Activated T-helper 1 cell treated with anti-CD3 and anti-CD28 coated beads, Interleukin-12 subunit alpha, Interleukin-12 subunit beta, Interleukin-2, Interleukin-4 antibody, amounts not matched to agents 30 ng/mL and 10 ng/mL and 1 ng/mL, durations not matched to agents 14 hours and 24 hours and 36 hours (primary cell): ENCODE results near the gene DYNC2LI1. TPM values are rescaled to one million over a fixed set of nuclear protein-coding genes. Genes with fewer than 3 reads are reported as not detected.

ENCODE experiments used
- DNase-seq: peaks from one replicate; pipeline ENCODE4 v3.0.0; 2021; ENCODE audit warnings: low spot score
- H3K27ac Mint-ChIP-seq: one replicate; pipeline ENCODE4 v1.8.0; 2021; ENCODE audit warnings: mild to moderate bottlenecking, mixed read lengths
- H3K27me3 Mint-ChIP-seq: one replicate; pipeline ENCODE4 v1.8.0; 2022; ENCODE audit warnings: mild to moderate bottlenecking, moderate library complexity, mixed read lengths; ENCODE audit not compliant: insufficient read depth
- H3K36me3 Mint-ChIP-seq: one replicate; pipeline ENCODE4 v1.8.0; 2021; ENCODE audit warnings: low read depth, mixed read lengths
- H3K4me1 Mint-ChIP-seq: one replicate; pipeline ENCODE4 v1.8.0; 2021; ENCODE audit warnings: low read depth, mixed read lengths
- H3K4me3 Mint-ChIP-seq: one replicate; pipeline ENCODE4 v1.8.0; 2021; ENCODE audit warnings: mild to moderate bottlenecking, moderate library complexity, mixed read lengths
- H3K9me3 Mint-ChIP-seq: one replicate; pipeline ENCODE4 v1.8.0; 2021; ENCODE audit warnings: mixed read lengths
- intact Hi-C: fragments of 100-400 bp; cut with micrococcal nuclease; formaldehyde crosslinking; loops from one replicate; pipeline ENCODE4 v1.15.1; 2024
- total RNA-seq: library from RNA; stranded (reverse); gene quantifications from 2 replicates; pipeline ENCODE4 v1.2.3, GENCODE V29; 2022

Gene DYNC2LI1
- total RNA-seq, 1 donor from 2014 or later = 6.2 TPM

DNA sequence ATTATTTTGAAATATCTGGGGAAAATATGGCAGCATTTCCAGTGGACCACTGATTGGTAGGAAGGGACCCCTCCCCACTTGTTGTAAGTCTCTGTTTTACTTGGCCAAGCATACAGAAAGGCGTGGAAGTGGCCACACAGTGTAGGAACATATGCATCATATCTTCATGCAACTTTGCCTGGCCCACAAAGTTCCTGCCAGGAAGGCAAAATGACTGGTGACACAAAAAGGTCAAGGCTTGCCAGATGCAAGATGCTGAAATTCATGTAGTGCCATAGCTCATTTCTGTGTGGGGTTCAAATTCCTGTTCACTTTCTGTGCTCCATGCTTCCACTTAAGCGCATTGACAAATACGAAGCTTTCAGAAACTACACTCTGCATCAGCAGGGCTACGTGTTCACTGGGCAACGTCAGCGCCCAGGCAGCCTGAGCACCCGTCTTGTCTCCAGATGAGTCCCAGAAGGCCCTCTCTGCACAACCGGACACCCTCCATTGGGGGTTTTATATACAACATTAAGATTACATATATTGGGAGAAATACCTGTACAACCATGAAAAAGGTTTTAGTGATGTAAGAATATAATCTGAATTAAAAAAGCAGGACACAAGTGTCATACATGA is 3.6 kb downstream of the DYNC2LI1 start:
- DNase-seq = no peak
- Mint-ChIP-seq H3K27ac (no peak overlapping the region), H3K9me3 (no peaks in the 10 kb centered on the region), H3K4me3 (no peak overlapping the region), H3K4me1 (peaks cover 19% of the 10 kb centered on the region), H3K27me3 (peaks cover 2% of the 10 kb centered on the region), H3K36me3 (no peaks in the 10 kb centered on the region)
- intact Hi-C loops = loop anchor here (10.0 kb wide), 4 partner anchors 353 to 1413 kb away; partner anchors contain the start of genes CAMKMT, COX7A2L and PREPL

DNA sequence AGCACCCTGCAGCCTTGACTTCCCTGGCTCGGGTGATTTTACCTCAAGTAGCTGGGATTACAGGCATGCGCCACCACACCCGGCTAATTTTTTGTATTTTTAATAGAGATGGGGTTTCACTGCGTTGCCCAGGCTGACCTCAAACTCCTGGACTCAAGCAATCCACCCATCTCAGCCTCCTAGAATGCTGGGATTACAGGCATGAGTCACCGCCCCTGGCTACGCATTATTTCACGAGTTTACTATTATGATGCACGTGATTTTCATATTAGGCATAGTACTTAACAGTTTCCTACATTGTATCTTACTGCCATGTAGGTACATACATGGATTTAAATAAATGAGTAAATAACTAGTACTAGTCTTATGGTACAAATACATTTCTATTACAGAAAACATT is 4.4 kb downstream of the DYNC2LI1 start:
- intact Hi-C loops = loop anchor here (10.0 kb wide), 4 partner anchors 353 to 1413 kb away; partner anchors contain the start of genes CAMKMT, COX7A2L and PREPL
- Mint-ChIP-seq H3K4me3 (no peak overlapping the region), H3K27me3 (peaks cover 2% of the 10 kb centered on the region)

DNA sequence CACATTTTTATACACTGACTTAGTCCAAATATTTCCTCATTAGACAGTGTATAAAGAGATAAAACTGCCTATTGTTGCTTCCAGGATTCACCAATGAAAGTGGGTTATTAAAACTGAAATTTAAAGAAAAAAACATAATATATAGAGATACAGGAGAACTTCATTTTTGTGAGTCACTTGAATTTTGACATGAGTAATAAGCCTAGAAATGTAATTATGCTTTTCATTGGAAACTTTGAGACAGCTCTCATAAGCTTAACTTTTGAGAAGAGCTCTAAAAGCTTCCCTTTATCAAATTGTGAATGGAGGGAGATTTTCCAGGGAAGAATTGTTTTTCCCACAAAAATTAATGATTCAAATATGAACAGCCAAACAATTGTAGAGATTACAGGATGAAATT is 14.1 kb downstream of the DYNC2LI1 start:
- no peak overlapping the region for H3K27ac Mint-ChIP-seq
- no peaks in the 10 kb centered on the region for H3K9me3 Mint-ChIP-seq
- H3K4me1 Mint-ChIP-seq = no peaks in the 10 kb centered on the region
- no peaks in the 10 kb centered on the region for H3K27me3 Mint-ChIP-seq
- intact Hi-C loops = no loop called here
- no peak for DNase-seq
- no peak overlapping the region for H3K4me3 Mint-ChIP-seq
- no peaks in the 10 kb centered on the region for H3K36me3 Mint-ChIP-seq

More for the DNA sequence above, 4.4 kb downstream of the DYNC2LI1 start:
- no peak for DNase-seq
- no peaks in the 10 kb centered on the region for H3K36me3 Mint-ChIP-seq
- no peaks in the 10 kb centered on the region for H3K9me3 Mint-ChIP-seq
- H3K4me1 Mint-ChIP-seq = peaks cover 15% of the 10 kb centered on the region
- H3K27ac Mint-ChIP-seq = no peak overlapping the region

DNA sequence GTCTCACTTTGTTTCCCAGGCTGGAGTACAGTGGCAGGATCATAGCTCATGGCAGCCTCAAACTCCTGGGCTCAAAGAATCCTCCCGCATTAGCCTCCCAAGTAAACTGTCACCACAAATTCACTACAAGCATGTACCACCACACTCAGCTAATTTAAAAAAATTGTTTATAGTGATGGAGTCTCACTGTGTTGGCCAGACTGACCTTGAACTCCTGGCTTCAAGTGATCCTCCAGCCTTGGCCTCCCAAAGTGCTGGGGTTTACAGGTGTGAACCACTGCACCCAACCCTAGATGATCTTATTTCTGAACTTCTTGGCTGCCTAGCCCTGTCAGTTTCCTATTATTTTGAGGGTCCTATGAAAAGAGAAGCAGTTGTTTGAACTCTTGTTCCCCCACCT is 14.8 kb downstream of the DYNC2LI1 start:
- H3K27me3 Mint-ChIP-seq = no peaks in the 10 kb centered on the region
- no peaks in the 10 kb centered on the region for H3K4me1 Mint-ChIP-seq
- no peaks in the 10 kb centered on the region for H3K36me3 Mint-ChIP-seq
- H3K4me3 Mint-ChIP-seq = no peak overlapping the region
- H3K27ac Mint-ChIP-seq = no peak overlapping the region
- intact Hi-C loops = no loop called here
- H3K9me3 Mint-ChIP-seq = no peaks in the 10 kb centered on the region
- DNase-seq = no peak

DNA sequence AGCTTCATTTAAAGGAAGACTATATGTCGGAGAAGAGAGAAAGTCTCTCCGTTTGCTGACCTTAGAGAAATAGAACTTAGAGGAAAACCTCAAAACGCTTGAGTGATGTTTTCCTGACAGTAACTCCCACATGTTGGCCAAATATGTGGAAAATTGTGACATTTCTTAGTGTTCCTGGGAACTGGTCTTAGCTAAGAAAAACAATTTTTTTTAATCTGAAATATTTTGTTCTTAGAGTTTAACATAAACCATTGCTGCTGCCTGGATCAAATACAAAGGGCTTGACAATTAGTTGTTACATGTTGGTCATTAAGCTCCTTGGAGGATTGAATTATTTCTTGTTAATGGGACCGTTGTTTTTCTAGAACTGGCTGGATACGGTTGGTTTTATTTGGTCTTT is 16.3 kb downstream of the DYNC2LI1 start:
- Mint-ChIP-seq H3K27me3 (no peaks in the 10 kb centered on the region), H3K36me3 (no peaks in the 10 kb centered on the region), H3K4me3 (no peak overlapping the region), H3K4me1 (no peaks in the 10 kb centered on the region), H3K27ac (no peak overlapping the region), H3K9me3 (no peaks in the 10 kb centered on the region)
- DNase-seq = no peak
- intact Hi-C loops = no loop called here

DNA sequence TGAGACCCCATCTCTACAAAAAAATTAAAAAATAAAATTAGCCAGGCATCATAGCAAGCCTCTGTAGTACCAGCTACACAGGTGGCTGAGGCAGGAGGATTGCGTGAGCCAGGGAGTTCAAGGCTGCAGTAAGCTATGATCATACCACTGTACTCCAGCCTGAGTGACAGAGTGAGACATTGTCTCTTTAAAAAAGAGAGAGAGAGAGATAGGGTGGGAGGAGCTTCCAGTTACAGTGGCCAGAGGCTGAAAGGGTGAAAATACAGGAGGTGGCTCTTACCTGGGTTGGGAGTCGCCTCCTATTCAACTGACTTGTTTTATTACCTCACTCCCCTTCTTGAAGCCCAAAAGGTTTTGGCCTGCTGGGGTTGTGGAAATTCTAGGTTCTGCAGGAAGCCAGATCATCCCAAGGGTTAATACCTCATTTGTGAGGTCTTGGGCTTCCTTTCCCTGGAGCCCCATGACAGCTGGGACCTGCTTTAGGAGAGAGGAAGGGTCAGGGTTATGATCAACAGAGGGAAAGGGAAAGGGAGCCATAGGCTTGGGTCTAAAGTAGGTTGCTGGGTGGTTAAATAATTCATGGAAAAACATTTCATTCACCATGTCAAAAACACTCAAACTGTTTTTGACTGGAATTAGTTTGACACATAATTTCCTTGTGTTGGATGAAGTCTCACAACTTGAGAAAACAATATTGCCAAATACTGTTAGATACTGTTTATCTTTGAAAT is 17.4 kb downstream of the DYNC2LI1 start:
- Mint-ChIP-seq H3K4me1 (no peaks in the 10 kb centered on the region), H3K36me3 (no peaks in the 10 kb centered on the region), H3K9me3 (no peaks in the 10 kb centered on the region), H3K27ac (no peak overlapping the region), H3K4me3 (no peak overlapping the region), H3K27me3 (no peaks in the 10 kb centered on the region)
- no peak for DNase-seq
- intact Hi-C loops = no loop called here

DNA sequence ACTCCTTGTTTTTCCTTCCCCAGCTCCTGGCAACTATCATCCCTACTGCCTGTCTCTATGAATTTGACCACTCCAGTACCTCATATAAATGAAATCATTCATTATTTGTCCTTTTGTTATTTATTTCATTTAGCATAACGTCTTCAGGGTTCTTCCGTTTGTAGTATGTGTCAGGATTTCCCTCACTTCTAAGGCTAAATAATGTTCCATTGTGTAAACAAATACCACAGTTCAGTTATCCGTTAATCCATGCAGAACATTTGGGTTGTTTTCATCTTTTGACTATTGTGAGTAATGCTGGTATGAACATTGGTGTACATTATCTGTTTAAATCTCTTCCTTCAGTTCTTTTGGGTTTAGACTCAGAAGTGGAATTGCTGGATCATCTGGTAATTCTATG is 18.8 kb downstream of the DYNC2LI1 start:
- Mint-ChIP-seq H3K27ac (no peak overlapping the region), H3K9me3 (no peaks in the 10 kb centered on the region), H3K4me3 (no peak overlapping the region), H3K4me1 (no peaks in the 10 kb centered on the region), H3K36me3 (no peaks in the 10 kb centered on the region), H3K27me3 (no peaks in the 10 kb centered on the region)
- DNase-seq = no peak
- intact Hi-C loops = no loop called here

DNA sequence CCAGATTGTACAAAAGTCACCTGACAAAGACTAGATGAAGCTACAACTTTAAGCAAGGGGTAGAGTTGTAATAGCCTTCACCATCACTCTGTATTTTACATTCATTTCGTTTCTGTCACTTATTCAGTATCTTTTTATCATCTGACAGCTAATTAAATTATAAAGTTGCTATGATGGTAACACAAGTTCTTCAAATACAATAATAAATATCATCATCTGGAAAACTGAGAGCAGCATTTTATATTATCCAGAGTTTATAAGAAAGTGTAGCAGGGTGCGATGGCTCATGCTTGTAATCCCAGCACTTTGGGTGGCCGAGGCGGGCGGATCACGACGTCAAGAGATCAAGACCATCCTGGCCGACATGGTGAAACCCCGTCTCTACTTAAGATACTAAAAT is 21.1 kb downstream of the DYNC2LI1 start:
- no peaks in the 10 kb centered on the region for H3K36me3 Mint-ChIP-seq
- H3K9me3 Mint-ChIP-seq = no peaks in the 10 kb centered on the region
- DNase-seq = no peak
- no peak overlapping the region for H3K27ac Mint-ChIP-seq
- H3K4me3 Mint-ChIP-seq = no peak overlapping the region
- peaks cover 2% of the 10 kb centered on the region for H3K27me3 Mint-ChIP-seq
- H3K4me1 Mint-ChIP-seq = no peaks in the 10 kb centered on the region
- intact Hi-C loops = no loop called here

DNA sequence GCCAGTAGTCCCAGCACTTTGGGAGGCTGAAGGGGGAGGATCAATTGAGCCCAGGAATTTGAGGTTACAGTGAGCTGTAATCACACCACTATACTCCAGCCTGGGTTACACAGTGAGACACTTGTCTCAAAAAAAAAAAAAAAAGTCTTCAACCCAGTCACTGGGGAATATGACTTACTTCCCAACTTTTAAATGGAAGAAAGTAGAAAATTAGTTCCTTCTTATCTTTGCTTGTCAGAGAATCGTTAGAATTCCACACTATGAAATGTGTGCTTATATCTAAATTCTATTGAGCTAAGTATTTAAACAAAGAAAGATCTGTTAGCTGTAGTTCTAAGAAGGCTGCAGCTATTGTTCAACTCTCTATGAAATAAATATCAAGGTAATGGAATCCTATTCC is 22.4 kb downstream of the DYNC2LI1 start:
- no peak overlapping the region for H3K27ac Mint-ChIP-seq
- H3K36me3 Mint-ChIP-seq = no peaks in the 10 kb centered on the region
- intact Hi-C loops = no loop called here
- H3K4me1 Mint-ChIP-seq = no peaks in the 10 kb centered on the region
- no peak overlapping the region for H3K4me3 Mint-ChIP-seq
- H3K9me3 Mint-ChIP-seq = no peaks in the 10 kb centered on the region
- peaks cover 2% of the 10 kb centered on the region for H3K27me3 Mint-ChIP-seq
- DNase-seq = no peak

DNA sequence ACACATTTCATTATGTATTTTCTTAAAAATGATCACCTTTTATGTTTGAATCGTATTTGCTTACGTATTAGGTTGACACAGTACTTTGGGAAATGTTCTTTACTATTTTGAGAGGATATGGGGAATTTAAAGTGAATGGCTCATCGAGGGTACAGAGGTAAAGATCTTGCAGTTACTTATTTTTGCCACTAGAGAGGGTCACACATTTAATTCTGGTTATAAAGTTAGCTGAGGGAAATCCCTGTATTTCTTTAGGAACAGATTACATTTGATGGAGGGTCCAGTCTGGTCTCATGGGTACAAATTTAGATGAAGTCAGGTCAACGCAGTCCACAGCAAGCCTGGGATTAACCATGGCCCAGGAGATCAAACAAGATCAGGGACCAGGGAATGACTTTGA is 24.5 kb downstream of the DYNC2LI1 start:
- Mint-ChIP-seq H3K27me3 (peaks cover 4% of the 10 kb centered on the region), H3K4me1 (no peaks in the 10 kb centered on the region), H3K27ac (no peak overlapping the region), H3K4me3 (no peak overlapping the region), H3K36me3 (no peaks in the 10 kb centered on the region), H3K9me3 (no peaks in the 10 kb centered on the region)
- DNase-seq = no peak
- intact Hi-C loops = no loop called here

DNA sequence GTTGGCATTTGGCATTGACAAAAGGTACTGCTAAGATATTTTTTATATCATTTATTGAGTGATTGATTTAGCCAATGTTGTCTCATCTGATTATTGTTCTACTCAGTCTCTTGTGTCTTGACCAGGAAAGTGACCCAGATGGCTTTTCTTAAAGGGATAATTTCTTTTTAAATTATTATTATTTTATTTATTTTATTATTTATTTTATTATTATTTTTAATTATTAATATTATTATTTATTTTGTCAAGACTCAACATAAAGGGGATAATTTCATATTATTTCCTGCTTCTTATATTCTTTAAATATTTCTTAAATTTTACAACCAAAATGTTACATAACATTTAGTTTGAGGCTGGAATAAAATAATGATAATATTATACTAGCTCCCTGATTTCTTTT is 27.1 kb downstream of the DYNC2LI1 start:
- Mint-ChIP-seq H3K4me3 (no peak overlapping the region), H3K36me3 (no peaks in the 10 kb centered on the region), H3K4me1 (no peaks in the 10 kb centered on the region), H3K27ac (no peak overlapping the region), H3K27me3 (peaks cover 7% of the 10 kb centered on the region), H3K9me3 (no peaks in the 10 kb centered on the region)
- DNase-seq = no peak
- intact Hi-C loops = no loop called here

DNA sequence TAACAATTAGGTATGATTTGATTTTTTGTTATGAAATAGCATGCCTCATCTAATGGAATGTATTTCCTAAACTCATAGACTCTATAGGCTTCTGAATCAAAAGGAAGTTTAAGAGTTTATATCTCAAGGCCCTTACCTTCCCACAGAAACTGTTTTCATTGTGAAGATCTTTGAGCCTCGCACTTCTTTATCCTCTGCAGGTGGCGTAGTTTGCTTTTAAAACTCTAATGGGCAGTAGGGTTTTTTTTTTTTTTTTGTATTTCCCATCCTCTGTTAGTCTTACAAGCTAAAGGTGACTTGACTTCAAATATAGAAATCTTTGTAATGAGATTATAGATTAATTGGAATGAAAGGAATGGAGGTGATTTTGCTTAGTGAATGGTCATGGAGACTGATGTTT is 28.3 kb downstream of the DYNC2LI1 start:
- intact Hi-C loops = no loop called here
- Mint-ChIP-seq H3K36me3 (no peaks in the 10 kb centered on the region), H3K4me1 (no peaks in the 10 kb centered on the region), H3K27ac (no peak overlapping the region), H3K27me3 (peaks cover 7% of the 10 kb centered on the region), H3K9me3 (no peaks in the 10 kb centered on the region), H3K4me3 (no peak overlapping the region)
- DNase-seq = no peak

DNA sequence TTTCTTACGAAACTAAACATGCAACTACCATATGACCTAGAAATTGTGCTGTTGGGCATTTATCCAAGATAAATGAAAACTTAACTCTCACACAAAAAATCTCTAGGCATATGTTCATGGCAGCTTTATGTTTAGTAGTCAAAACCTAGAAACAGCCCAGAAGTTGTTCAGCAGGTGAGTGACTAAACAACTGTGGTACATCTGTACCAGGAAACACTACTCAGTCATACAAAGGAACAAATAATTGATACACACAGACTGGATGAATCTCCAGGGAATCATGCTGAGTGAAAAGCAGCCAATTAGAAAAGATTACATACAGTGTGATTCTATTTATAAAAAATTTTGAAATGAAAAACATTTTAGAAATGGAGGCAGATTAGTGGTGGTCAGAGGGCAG is 29.3 kb downstream of the DYNC2LI1 start:
- DNase-seq = no peak
- no peaks in the 10 kb centered on the region for H3K36me3 Mint-ChIP-seq
- no peak overlapping the region for H3K27ac Mint-ChIP-seq
- no peaks in the 10 kb centered on the region for H3K9me3 Mint-ChIP-seq
- peaks cover 7% of the 10 kb centered on the region for H3K27me3 Mint-ChIP-seq
- H3K4me1 Mint-ChIP-seq = no peaks in the 10 kb centered on the region
- intact Hi-C loops = no loop called here
- no peak overlapping the region for H3K4me3 Mint-ChIP-seq

DNA sequence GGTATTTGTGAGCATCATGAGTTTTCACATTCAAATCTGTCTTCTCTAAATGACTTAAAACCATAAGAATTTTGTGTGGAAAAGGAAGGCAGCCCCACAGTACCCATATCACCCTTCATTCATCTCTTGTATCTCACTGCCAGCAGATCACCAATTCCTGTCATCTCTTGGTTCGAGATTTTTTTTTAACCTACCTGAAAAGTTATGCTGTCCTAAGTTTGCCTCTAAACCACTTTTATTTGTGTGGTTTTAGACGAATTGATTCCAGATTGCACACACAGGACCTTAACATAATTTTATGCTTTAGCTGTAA is 32.8 kb downstream of the DYNC2LI1 start:
- Mint-ChIP-seq H3K4me3 (no peak overlapping the region), H3K36me3 (no peaks in the 10 kb centered on the region), H3K4me1 (no peaks in the 10 kb centered on the region), H3K27me3 (peaks cover 4% of the 10 kb centered on the region), H3K27ac (no peak overlapping the region), H3K9me3 (no peaks in the 10 kb centered on the region)
- intact Hi-C loops = no loop called here
- no peak for DNase-seq
